ENCODE results near the gene KCNMB2.

GRCh38 chr3:178568155-178568731 is 32.0 kb downstream of the KCNMB2 start:
- TF ChIP-seq CTCF (IDR thresholded peaks at IDR 0.05), result no peak
- no peak for TF ChIP-seq POLR2A (IDR thresholded peaks at IDR 0.05)

All from stomach (tissue), 4 donors.